GM19468 (cell line): ENCODE results near the gene COASY.
"Not testable (repeated sequence)": the region's sequence is repeated elsewhere in the genome, so short reads cannot be mapped to it uniquely, and the experiment has no call there.

ENCODE experiments used
- ATAC-seq: cut with Tn5 transposase; IDR thresholded peaks from one replicate; pipeline ENCODE4 v1.9.1; 2021; ENCODE audit warnings: mild to moderate bottlenecking, moderate library complexity, moderate number of reproducible peaks; ENCODE audit not compliant: unreplicated experiment; ENCODE audit errors: extremely low read depth

Gene COASY

GRCh38 chr17:42608305-42609181 is 46.6 kb downstream of the COASY start:
- ATAC-seq, result no peak

GRCh38 chr17:42609182-42609813 is 47.4 kb downstream of the COASY start, which contains the start of the genes RETREG3 and TUBG1:
Gene RETREG3, minus strand, starts transcription at chr17:42609374. Its CDS starts 50 bp downstream, at chr17:42609324.
Gene TUBG1, plus strand, starts transcription at chr17:42609683. Its CDS starts 55 bp downstream, at chr17:42609738.
- peak; percentile 79 for ATAC-seq

GRCh38 chr17:42609814-42610801 is 48.2 kb downstream of the COASY start:
- ATAC-seq, result not testable (repeated sequence)

- ATAC-seq, result no peak
These were observed 50.1 kb downstream of the COASY start for GRCh38 chr17:42612013-42612412.

- ATAC-seq, result no peak
These were observed 51.8 kb downstream of the COASY start for GRCh38 chr17:42613699-42614295.
